ENCODE results near the gene NFATC2. TPM values are rescaled to one million over a fixed set of nuclear protein-coding genes. Genes with fewer than 3 reads are reported as not detected.

Gene NFATC2
- total RNA-seq, 1 donor from 2014 or later = 2.0 TPM

- H3K4me1 Mint-ChIP-seq (ENCODE audit: low read depth) = peaks cover 56% of the 10 kb centered on the region
- no peak for DNase-seq (ENCODE audit: low spot score)
- H3K4me3 Mint-ChIP-seq (ENCODE audit: unreplicated experiment) = no peak overlapping the region
- peaks cover 7% of the 10 kb centered on the region for H3K36me3 Mint-ChIP-seq (ENCODE audit: low read depth)
- no peaks in the 10 kb centered on the region for H3K27me3 Mint-ChIP-seq (ENCODE audit: low read depth)
- H3K27ac Mint-ChIP-seq (ENCODE audit: unreplicated experiment) = peak overlapping the region; percentile 100
- H3K9me3 Mint-ChIP-seq (ENCODE audit: low read depth) = peaks cover 15% of the 10 kb centered on the region
- TF ChIP-seq CTCF (IDR thresholded peaks at IDR 0.05) = no peak
Observed at GRCh38 chr20:51365670-51366069, 176.8 kb downstream of the NFATC2 start.

GRCh38 chr20:51363813-51364212 lies 178.7 kb downstream of the NFATC2 start:
- H3K9me3 Mint-ChIP-seq (ENCODE audit: low read depth) = peaks cover 15% of the 10 kb centered on the region
- no peak for DNase-seq (ENCODE audit: low spot score)
- H3K4me3 Mint-ChIP-seq (ENCODE audit: unreplicated experiment) = no peak overlapping the region
- no peaks in the 10 kb centered on the region for H3K27me3 Mint-ChIP-seq (ENCODE audit: low read depth)
- TF ChIP-seq CTCF (IDR thresholded peaks at IDR 0.05) = no peak
- peaks cover 7% of the 10 kb centered on the region for H3K36me3 Mint-ChIP-seq (ENCODE audit: low read depth)
- peaks cover 64% of the 10 kb centered on the region for H3K4me1 Mint-ChIP-seq (ENCODE audit: low read depth)
- H3K27ac Mint-ChIP-seq (ENCODE audit: unreplicated experiment) = no peak overlapping the region

- H3K4me3 Mint-ChIP-seq (ENCODE audit: unreplicated experiment) = no peak overlapping the region
- peaks cover 60% of the 10 kb centered on the region for H3K4me1 Mint-ChIP-seq (ENCODE audit: low read depth)
- H3K36me3 Mint-ChIP-seq (ENCODE audit: low read depth) = peaks cover 7% of the 10 kb centered on the region
- H3K9me3 Mint-ChIP-seq (ENCODE audit: low read depth) = peaks cover 15% of the 10 kb centered on the region
- no peak for DNase-seq (ENCODE audit: low spot score)
- H3K27ac Mint-ChIP-seq (ENCODE audit: unreplicated experiment) = no peak overlapping the region
- no peaks in the 10 kb centered on the region for H3K27me3 Mint-ChIP-seq (ENCODE audit: low read depth)
- no peak for TF ChIP-seq CTCF (IDR thresholded peaks at IDR 0.05)
Observed at GRCh38 chr20:51363378-51363777, 179.1 kb downstream of the NFATC2 start.

- H3K36me3 Mint-ChIP-seq (ENCODE audit: low read depth) = peaks cover 7% of the 10 kb centered on the region
- no peaks in the 10 kb centered on the region for H3K27me3 Mint-ChIP-seq (ENCODE audit: low read depth)
- no peak for DNase-seq (ENCODE audit: low spot score)
- no peak for TF ChIP-seq CTCF (IDR thresholded peaks at IDR 0.05)
- no peak overlapping the region for H3K4me3 Mint-ChIP-seq (ENCODE audit: unreplicated experiment)
- H3K4me1 Mint-ChIP-seq (ENCODE audit: low read depth) = peaks cover 52% of the 10 kb centered on the region
- no peak overlapping the region for H3K27ac Mint-ChIP-seq (ENCODE audit: unreplicated experiment)
- H3K9me3 Mint-ChIP-seq (ENCODE audit: low read depth) = peaks cover 15% of the 10 kb centered on the region
Observed at GRCh38 chr20:51362254-51362653, 180.3 kb downstream of the NFATC2 start.

- Mint-ChIP-seq H3K36me3 (ENCODE audit: low read depth) (peaks cover 7% of the 10 kb centered on the region), H3K27ac (ENCODE audit: unreplicated experiment) (peak overlapping the region; percentile 82), H3K9me3 (ENCODE audit: low read depth) (peaks cover 15% of the 10 kb centered on the region), H3K27me3 (ENCODE audit: low read depth) (no peaks in the 10 kb centered on the region), H3K4me1 (ENCODE audit: low read depth) (peaks cover 42% of the 10 kb centered on the region), H3K4me3 (ENCODE audit: unreplicated experiment) (no peak overlapping the region)
- TF ChIP-seq CTCF (IDR thresholded peaks at IDR 0.05) = no peak
- DNase-seq (ENCODE audit: low spot score) = no peak
Observed at GRCh38 chr20:51361258-51361657, 181.3 kb downstream of the NFATC2 start.

All from chondrocyte (in vitro differentiated cells).